ENCODE results near the gene OR2AP1.
"Not testable (repeated sequence)": the region's sequence is repeated elsewhere in the genome, so short reads cannot be mapped to it uniquely, and the experiment has no call there.

The OR2AP1 gene

DNA sequence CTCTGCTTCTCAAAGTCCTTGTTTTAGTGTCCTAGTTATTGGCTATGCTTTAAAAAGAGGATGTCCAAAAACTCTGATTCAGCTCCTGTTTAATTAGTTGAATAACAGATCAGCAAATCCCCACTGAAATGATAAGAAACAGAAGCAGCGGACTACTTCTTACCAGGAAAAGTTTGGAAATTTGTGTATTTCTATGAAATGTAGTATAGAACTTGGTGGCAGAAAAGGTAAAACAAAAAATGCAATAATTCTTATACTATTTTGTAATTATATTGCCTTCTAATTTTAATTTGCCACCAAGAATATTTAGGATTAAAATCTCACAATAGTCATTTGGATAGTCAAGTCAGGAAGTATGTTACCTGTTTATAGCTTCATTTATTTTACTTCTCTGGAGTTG, at the start of gene OR2AP1:
Gene OR2AP1 (plus strand): TSS at position 301 of the 400 bp plus-strand sequence. CDS start 1,947 bp downstream, outside the sequence.
- TF ChIP-seq, protein P1, sequence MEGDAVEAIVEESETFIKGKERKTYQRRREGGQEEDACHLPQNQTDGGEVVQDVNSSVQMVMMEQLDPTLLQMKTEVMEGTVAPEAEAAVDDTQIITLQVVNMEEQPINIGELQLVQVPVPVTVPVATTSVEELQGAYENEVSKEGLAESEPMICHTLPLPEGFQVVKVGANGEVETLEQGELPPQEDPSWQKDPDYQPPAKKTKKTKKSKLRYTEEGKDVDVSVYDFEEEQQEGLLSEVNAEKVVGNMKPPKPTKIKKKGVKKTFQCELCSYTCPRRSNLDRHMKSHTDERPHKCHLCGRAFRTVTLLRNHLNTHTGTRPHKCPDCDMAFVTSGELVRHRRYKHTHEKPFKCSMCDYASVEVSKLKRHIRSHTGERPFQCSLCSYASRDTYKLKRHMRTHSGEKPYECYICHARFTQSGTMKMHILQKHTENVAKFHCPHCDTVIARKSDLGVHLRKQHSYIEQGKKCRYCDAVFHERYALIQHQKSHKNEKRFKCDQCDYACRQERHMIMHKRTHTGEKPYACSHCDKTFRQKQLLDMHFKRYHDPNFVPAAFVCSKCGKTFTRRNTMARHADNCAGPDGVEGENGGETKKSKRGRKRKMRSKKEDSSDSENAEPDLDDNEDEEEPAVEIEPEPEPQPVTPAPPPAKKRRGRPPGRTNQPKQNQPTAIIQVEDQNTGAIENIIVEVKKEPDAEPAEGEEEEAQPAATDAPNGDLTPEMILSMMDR (IDR thresholded peaks at IDR 0.05), result no peak
- H3K4me3 ChIP-seq, result no peak within 1 kb of the TSS
- no peak for DNase-seq (ENCODE audit: low spot score)
- H3K27ac ChIP-seq, result no peak within 1 kb of the TSS

DNA sequence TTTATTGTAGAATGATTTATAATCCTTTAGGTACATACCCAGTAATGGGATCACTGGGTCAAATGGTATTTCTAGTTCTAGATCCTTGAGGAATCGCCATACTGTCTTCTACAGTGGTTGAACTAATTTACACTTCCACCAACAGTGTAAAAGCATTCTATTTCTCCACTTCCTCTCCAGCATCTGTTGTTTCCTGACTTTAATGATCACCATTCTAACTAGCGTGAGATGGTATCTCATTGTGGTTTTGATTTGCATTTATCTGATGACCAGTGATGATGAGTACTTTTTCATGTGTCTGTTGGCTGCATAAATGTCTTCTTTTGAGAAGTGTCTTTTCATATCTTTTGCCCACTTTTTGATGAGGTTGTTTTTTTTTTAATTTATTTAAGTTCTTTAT, 24.0 kb upstream of the OR2AP1 start:
- H3K27ac ChIP-seq, H3K4me3 ChIP-seq: not testable (repeated sequence)

DNA sequence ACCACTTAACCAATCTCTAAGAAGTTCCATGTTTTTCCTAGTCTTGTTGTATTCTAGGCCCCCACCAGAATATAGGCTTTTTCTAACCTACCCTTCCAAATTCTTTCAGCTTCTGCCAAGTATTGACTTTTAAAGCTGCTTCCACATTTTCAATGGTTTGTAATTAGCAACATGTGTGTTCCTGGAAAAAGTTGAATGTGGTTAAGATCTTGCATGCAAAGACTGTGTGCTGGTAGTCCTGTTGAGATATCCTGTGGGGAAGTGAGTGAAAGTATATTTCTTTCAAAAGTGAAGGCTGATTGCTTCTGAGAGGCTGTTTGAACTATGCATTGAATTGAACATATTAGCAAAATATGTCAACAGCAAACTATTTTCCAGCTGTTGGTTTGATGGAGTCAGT, 23.5 kb upstream of the OR2AP1 start:
- no peak for DNase-seq (ENCODE audit: low spot score)
- TF ChIP-seq, protein P1 (IDR thresholded peaks at IDR 0.05), result no peak
- Histone ChIP-seq H3K4me3 (no peak overlapping the region), H3K27ac (no peak overlapping the region)

More for the DNA sequence above, 24.0 kb upstream of the OR2AP1 start:
- DNase-seq (ENCODE audit: low spot score), result not testable (repeated sequence)

DNA sequence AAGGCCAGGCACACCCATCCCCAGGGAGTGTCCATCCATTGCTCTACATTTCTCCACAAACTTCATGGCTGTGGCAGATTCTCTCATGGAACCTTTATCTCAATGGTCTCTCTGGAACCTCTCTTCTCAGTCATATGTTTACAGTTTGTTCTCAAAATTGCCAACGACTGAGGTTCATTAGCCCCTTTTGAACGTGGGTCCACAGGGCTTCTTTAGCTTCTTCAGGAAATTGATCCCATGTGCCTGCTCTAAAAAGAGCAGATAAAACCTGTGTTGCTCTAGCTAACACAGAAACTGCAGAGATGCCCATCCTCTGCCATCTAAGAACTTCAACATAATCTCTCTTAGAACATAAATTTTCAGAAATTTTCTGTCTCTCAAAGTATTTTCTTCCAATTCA, 23.0 kb upstream of the OR2AP1 start, which contains the start of gene OR6C4:
Gene OR6C4 (plus strand): TSS at position 301 of the 400 bp plus-strand sequence. CDS start 1,625 bp downstream, outside the sequence.
- DNase-seq (ENCODE audit: low spot score), result no peak
- no peak within 1 kb of the TSS for H3K4me3 ChIP-seq
- no peak within 1 kb of the TSS for H3K27ac ChIP-seq
- TF ChIP-seq, protein P1 (IDR thresholded peaks at IDR 0.05), result no peak

DNA sequence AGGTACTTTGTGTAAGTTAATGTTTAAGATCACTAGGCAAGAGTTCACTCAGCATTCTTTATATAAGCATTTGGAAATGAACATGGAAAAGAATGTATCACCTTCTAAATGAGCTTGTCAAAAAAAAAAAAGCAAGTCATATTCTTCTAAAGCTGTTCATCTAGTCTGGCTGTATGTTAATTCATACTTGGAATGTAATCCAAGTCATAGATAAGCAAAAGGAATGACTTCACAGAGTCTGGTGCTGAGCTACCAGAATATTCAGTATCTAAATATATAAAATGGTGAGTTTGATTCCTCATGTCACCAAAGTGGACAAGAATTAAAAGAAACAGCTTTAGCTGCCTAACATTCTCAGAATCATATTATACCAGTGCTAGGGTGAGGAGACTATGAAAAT, 18.0 kb upstream of the OR2AP1 start:
- no peak for DNase-seq (ENCODE audit: low spot score)
- no peak overlapping the region for H3K27ac ChIP-seq
- TF ChIP-seq, protein P1 (IDR thresholded peaks at IDR 0.05), result no peak
- no peak overlapping the region for H3K4me3 ChIP-seq

DNA sequence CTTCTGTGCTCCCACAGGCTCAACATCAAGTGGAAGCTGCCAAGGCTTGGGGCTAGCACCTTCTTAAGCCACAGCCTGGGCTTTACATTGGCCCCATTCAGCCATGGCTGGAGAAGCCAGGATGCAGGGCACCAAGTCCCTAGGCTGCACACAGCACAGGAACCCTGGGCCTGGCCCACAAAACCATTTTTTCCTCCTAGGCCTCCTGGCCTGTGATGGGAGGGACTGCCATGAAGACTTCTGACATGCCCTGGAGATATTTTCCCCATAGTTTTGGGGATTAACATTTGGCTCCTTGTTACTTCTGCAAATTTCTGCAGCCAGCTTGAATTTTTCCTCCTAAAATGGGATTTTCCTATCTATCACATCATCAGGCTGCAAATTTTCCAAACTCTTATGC, 2.2 kb upstream of the OR2AP1 start:
- H3K4me3 ChIP-seq; DNase-seq (ENCODE audit: low spot score); H3K27ac ChIP-seq: not testable (repeated sequence)

DNA sequence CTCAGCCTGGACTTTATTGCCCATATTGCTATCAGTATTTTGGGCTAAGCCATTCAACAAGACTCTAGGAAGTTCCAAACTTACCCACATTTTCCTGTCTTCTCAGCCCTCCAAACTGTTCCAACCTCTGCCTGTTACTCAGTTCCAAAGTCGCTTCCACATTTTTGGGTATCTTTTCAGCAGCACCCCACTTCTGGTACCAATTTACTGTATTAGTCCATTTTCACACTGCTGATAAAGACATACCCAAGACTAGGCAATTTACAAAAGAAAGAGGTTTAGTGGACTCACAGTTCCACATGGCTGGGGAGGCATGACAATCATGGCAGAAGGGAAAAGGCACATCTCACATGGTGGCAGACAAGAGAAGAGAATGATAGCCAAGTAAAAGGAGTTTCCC, 1.6 kb upstream of the OR2AP1 start:
- not testable (repeated sequence) for H3K27ac ChIP-seq; DNase-seq (ENCODE audit: low spot score); H3K4me3 ChIP-seq

DNA sequence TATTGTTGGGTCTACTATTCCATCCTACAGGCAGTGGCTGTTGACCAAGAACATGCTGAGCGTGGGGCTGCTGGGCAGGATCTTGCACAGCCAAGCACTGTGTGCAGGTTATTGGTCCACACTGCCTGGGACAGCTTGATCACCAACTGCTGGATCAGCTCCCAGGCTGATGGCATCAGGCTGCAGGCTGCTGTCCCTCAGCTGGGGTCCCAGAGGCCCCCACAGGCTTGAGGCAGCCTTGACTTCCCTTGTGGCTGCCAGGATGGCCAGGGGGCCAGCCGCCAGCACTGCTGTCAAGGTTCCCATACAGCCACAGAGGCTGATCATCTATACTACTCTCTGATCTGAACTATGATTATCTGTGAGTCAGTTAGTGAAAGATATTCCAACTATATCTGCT, 9.8 kb downstream of the OR2AP1 start:
- no peak for DNase-seq (ENCODE audit: low spot score)
- no peak overlapping the region for H3K27ac ChIP-seq
- no peak overlapping the region for H3K4me3 ChIP-seq
- TF ChIP-seq, protein P1 (IDR thresholded peaks at IDR 0.05), result no peak

DNA sequence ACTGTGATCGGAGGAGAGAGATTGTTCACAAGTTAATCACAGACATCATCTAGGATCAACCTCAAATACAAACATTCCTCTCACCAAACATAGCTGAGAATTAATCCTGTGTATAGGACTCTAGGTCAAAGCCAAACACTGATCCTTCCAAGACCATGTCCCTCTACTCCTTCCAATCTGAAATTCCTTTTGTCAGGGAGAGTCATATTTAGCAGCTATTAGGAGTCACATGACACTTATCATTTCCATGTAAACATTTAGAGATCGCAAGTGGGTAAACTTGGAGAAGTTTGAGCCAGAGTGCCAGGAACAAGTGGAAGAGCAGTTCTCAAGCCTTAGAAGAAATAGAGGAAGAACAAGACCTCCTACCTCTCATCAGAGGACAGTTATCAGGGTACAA, 13.5 kb downstream of the OR2AP1 start:
- TF ChIP-seq, protein P1 (IDR thresholded peaks at IDR 0.05), result no peak
- DNase-seq (ENCODE audit: low spot score), result no peak
- Histone ChIP-seq H3K4me3 (no peak overlapping the region), H3K27ac (no peak overlapping the region)

DNA sequence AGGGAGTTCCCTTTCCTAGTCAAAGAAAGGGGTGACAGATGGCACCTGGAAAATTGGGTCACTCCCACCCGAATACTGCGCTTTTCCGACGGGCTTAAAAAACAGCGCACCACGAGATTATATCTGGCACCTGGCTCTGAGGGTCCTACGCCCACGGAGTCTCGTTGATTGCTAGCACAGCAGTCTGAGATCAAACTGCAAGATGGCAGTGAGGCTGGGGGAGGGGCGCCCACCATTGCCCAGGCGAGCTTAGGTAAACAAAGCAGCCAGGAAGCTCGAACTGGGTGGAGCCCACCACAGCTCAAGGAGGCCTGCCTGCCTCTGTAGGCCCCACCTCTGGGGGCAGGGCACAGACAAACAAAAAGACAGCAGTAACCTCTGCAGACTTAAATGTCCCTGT, 17.9 kb downstream of the OR2AP1 start:
- not testable (repeated sequence) for H3K27ac ChIP-seq; H3K4me3 ChIP-seq; DNase-seq (ENCODE audit: low spot score)

All from coronary artery (tissue), 2 donors.